Measurements from ENCODE around the gene AK8. TPM values are rescaled to one million over a fixed set of nuclear protein-coding genes. Genes with fewer than 3 reads are reported as not detected.

AK8 gene
- polyA plus RNA-seq, 1 experiment = 0.53 TPM

GRCh38 chr9:132740526-132741309 lies 137.4 kb downstream of the AK8 start:
- no peaks in the 10 kb centered on the region for H3K36me3 ChIP-seq (ENCODE audit: control insufficient read depth, insufficient read depth, low read length)
- no peak for TF ChIP-seq CTCF (IDR thresholded peaks at IDR 0.05; ENCODE audit: insufficient read depth, low read depth, low read length)
- peaks cover 25% of the 10 kb centered on the region for H3K27me3 ChIP-seq (ENCODE audit: control insufficient read depth, insufficient read depth, low read length)
- no peak overlapping the region for H3K4me3 ChIP-seq (ENCODE audit: low read depth, low read length)
- no peak for DNase-seq (ENCODE audit: low read depth)
- CTCF ChIA-PET = interaction anchor here (1.0 kb wide), 1 partner anchor 54 kb away, joined by 3 read pairs; no protein-coding TSS in a partner anchor
- POLR2A ChIA-PET = no interaction called here

- Histone ChIP-seq H3K4me3 (ENCODE audit: low read depth, low read length) (no peak overlapping the region), H3K36me3 (ENCODE audit: control insufficient read depth, insufficient read depth, low read length) (no peaks in the 10 kb centered on the region), H3K27me3 (ENCODE audit: control insufficient read depth, insufficient read depth, low read length) (peaks cover 17% of the 10 kb centered on the region)
- ChIA-PET POLR2A (no interaction called here), CTCF (interaction anchor here (1.3 kb wide), 1 partner anchor 13 kb away, joined by 4 read pairs; no protein-coding TSS in a partner anchor)
- no peak for DNase-seq (ENCODE audit: low read depth)
- TF ChIP-seq CTCF (IDR thresholded peaks at IDR 0.05; ENCODE audit: insufficient read depth, low read depth, low read length) = no peak
Measured at GRCh38 chr9:132739710-132740310, 138.3 kb downstream of the AK8 start.

GRCh38 chr9:132733260-132733815 lies 144.7 kb downstream of the AK8 start:
- CTCF ChIA-PET = no interaction called here
- POLR2A ChIA-PET = no interaction called here

GRCh38 chr9:132732326-132733259 lies 145.5 kb downstream of the AK8 start:
- CTCF ChIA-PET = no interaction called here
- no peak for DNase-seq (ENCODE audit: low read depth)
- no peaks in the 10 kb centered on the region for H3K36me3 ChIP-seq (ENCODE audit: control insufficient read depth, insufficient read depth, low read length)
- POLR2A ChIA-PET = interaction anchor here (0.7 kb wide), 1 partner anchor 123 kb away, joined by 3 read pairs; no protein-coding TSS in a partner anchor
- H3K4me3 ChIP-seq (ENCODE audit: low read depth, low read length) = no peak overlapping the region
- no peak for TF ChIP-seq CTCF (IDR thresholded peaks at IDR 0.05; ENCODE audit: insufficient read depth, low read depth, low read length)
- peaks cover 3% of the 10 kb centered on the region for H3K27me3 ChIP-seq (ENCODE audit: control insufficient read depth, insufficient read depth, low read length)

More at GRCh38 chr9:132733260-132733815, 144.7 kb downstream of the AK8 start:
- no peaks in the 10 kb centered on the region for H3K36me3 ChIP-seq (ENCODE audit: control insufficient read depth, insufficient read depth, low read length)
- H3K27me3 ChIP-seq (ENCODE audit: control insufficient read depth, insufficient read depth, low read length) = peaks cover under 1% of the 10 kb centered on the region
- DNase-seq (ENCODE audit: low read depth) = no peak
- H3K4me3 ChIP-seq (ENCODE audit: low read depth, low read length) = no peak overlapping the region
- no peak for TF ChIP-seq CTCF (IDR thresholded peaks at IDR 0.05; ENCODE audit: insufficient read depth, low read depth, low read length)
